Measurements from ENCODE around the gene RNF10. TPM values are rescaled to one million over a fixed set of nuclear protein-coding genes. Genes with fewer than 3 reads are reported as not detected.

The RNF10 gene
- total RNA-seq, 6 experiments from 2014 or later, result 70.8 to 111 (median 90.2) TPM

DNA sequence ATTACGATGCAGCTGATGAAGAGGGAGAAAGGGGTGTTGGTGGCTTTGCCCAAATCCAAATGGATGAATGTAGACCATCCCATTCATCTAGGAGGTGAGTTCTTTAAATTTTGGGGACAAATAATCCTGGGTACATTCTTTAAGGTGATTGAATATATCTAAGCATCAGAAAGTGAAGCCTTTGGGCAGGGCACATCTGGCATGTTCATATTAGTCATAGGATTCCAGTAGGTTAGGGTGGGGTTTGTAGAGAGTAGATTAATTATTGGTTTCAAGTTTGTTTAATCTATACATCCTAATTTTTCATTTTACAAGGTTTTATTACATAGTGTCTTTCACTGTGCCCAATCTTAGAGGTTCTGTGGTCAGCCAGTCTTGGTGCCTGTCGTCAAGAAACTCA is 23.4 kb downstream of the RNF10 start:
- no peak for DNase-seq

DNA sequence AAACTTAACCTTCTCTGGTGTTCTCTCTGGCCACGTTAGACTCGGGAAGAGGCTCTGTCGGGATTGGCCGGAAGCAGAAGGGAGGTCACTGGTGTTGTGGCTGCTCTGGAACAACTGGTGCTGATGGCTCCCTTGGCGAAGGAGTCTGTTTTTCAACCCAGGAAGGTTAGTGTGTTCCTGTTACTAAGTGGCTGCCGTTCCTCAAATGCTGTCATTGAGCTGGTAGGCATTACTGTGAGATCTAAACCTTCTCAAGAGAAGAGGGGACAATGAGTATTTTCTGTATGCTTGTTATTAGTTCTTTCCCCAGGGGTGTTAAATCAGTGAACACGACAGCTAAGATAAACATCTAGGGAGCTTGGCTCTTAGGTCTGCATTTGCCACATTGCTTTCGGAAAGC is 28.8 kb downstream of the RNF10 start:
- H3K4me1 ChIP-seq, result no peaks in the 10 kb centered on the region
- H3K27me3 ChIP-seq, result no peaks in the 10 kb centered on the region
- ATAC-seq (no peak), DNase-seq (no peak)
- TF ChIP-seq, protein P1, sequence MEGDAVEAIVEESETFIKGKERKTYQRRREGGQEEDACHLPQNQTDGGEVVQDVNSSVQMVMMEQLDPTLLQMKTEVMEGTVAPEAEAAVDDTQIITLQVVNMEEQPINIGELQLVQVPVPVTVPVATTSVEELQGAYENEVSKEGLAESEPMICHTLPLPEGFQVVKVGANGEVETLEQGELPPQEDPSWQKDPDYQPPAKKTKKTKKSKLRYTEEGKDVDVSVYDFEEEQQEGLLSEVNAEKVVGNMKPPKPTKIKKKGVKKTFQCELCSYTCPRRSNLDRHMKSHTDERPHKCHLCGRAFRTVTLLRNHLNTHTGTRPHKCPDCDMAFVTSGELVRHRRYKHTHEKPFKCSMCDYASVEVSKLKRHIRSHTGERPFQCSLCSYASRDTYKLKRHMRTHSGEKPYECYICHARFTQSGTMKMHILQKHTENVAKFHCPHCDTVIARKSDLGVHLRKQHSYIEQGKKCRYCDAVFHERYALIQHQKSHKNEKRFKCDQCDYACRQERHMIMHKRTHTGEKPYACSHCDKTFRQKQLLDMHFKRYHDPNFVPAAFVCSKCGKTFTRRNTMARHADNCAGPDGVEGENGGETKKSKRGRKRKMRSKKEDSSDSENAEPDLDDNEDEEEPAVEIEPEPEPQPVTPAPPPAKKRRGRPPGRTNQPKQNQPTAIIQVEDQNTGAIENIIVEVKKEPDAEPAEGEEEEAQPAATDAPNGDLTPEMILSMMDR (IDR thresholded peaks at IDR 0.05), result no peak
- TF ChIP-seq POLR2A (IDR thresholded peaks at IDR 0.05), result no peak
- intact Hi-C loops (cut with DNase I), result loop anchor here in 1 of 2 donors (10.0 kb wide), 1 partner anchor 108 kb away; no protein-coding TSS in a partner anchor
- WGBS (ENCODE audit: insufficient coverage, low coverage, low lambda C conversion rate, missing lambda C conversion rate), result 88% methylated on average over 8 of the region's 8 CpGs
- H3K4me3 ChIP-seq, result no peak overlapping the region
- H3K36me3 ChIP-seq, result peaks cover 26 to 96% (median 66%) of the 10 kb centered on the region in 4 donors
- no peak overlapping the region for H3K27ac ChIP-seq
- no peaks in the 10 kb centered on the region for H3K9me3 ChIP-seq

More for the DNA sequence above, 23.4 kb downstream of the RNF10 start:
- TF ChIP-seq, protein P1 (IDR thresholded peaks at IDR 0.05), result no peak
- no peak for TF ChIP-seq POLR2A (IDR thresholded peaks at IDR 0.05)
- intact Hi-C loops (cut with DNase I), result no loop called here
- H3K4me1 ChIP-seq, result peaks cover 0 to 2% (median 0%) of the 10 kb centered on the region in 4 donors
- 89% methylated on average over 2 of the region's 2 CpGs for WGBS (ENCODE audit: insufficient coverage, low coverage, low lambda C conversion rate, missing lambda C conversion rate)
- H3K4me3 ChIP-seq, result no peak overlapping the region
- no peak for ATAC-seq
- H3K27ac ChIP-seq, result no peak overlapping the region
- H3K27me3 ChIP-seq, result no peaks in the 10 kb centered on the region
- peaks cover 24 to 84% (median 53%) of the 10 kb centered on the region in 4 donors for H3K36me3 ChIP-seq
- no peaks in the 10 kb centered on the region for H3K9me3 ChIP-seq

- WGBS (ENCODE audit: insufficient coverage, low coverage, low lambda C conversion rate, missing lambda C conversion rate), result 80% methylated on average over 4 of the region's 11 CpGs
- Histone ChIP-seq H3K27me3 (no peaks in the 10 kb centered on the region), H3K27ac (no peak overlapping the region), H3K36me3 (peaks cover 26 to 96% (median 67%) of the 10 kb centered on the region in 4 donors), H3K4me3 (no peak overlapping the region), H3K9me3 (no peaks in the 10 kb centered on the region), H3K4me1 (no peaks in the 10 kb centered on the region)
- intact Hi-C loops (cut with DNase I), result loop anchor here in 1 of 2 donors (10.0 kb wide), 1 partner anchor 109 kb away; no protein-coding TSS in a partner anchor
- DNase-seq (no peak), ATAC-seq (peak in 2 of 4 donors; percentile 19 to 36)
- TF ChIP-seq, protein P1 (IDR thresholded peaks at IDR 0.05), result no peak
- TF ChIP-seq POLR2A (IDR thresholded peaks at IDR 0.05), result no peak
Observed at GRCh38 chr12:120563495-120563894, 29.3 kb downstream of the RNF10 start.

DNA sequence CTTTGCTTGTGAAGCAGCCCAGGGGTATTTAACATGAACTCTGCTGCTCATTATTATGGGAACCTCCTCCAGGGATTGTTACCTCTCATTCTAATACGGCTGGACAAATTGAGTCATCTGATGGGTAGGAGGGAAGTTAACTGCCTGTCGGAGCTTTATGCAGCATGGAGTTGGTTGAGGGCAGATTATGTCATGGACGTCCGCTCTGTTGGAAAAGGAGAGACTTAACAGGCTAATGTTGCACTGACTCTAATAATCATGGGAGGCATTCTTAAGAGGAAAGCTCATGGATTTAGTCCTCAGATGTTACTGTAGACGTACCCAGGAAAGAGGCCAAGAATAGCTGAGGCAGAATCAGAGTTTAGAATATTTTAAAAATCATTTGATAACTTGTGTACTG is 37.1 kb downstream of the RNF10 start:
- DNase-seq (no peak), ATAC-seq (no peak)
- H3K27me3 ChIP-seq, result no peaks in the 10 kb centered on the region
- intact Hi-C loops (cut with DNase I), result no loop called here
- 62% methylated on average over 5 of the region's 5 CpGs for whole genome bisulfite sequencing (ENCODE audit: insufficient coverage, low coverage, low lambda C conversion rate, missing lambda C conversion rate)
- H3K27ac ChIP-seq, result no peak overlapping the region
- TF ChIP-seq POLR2A (IDR thresholded peaks at IDR 0.05), result no peak
- TF ChIP-seq, protein P1 (IDR thresholded peaks at IDR 0.05), result no peak
- H3K4me3 ChIP-seq, result no peak overlapping the region
- peaks cover 28 to 99% (median 61%) of the 10 kb centered on the region in 4 donors for H3K36me3 ChIP-seq
- H3K9me3 ChIP-seq, result no peaks in the 10 kb centered on the region
- H3K4me1 ChIP-seq, result no peaks in the 10 kb centered on the region
